GM19397 (cell line): ENCODE results near the gene PAQR5.
"Not testable (repeated sequence)": the region's sequence is repeated elsewhere in the genome, so short reads cannot be mapped to it uniquely, and the experiment has no call there.

Source experiments
- ATAC-seq: cut with Tn5 transposase; IDR thresholded peaks from one replicate; pipeline ENCODE4 v1.9.1; 2021; ENCODE audit warnings: mild to moderate bottlenecking, moderate library complexity; ENCODE audit not compliant: unreplicated experiment

PAQR5 gene, protein sequence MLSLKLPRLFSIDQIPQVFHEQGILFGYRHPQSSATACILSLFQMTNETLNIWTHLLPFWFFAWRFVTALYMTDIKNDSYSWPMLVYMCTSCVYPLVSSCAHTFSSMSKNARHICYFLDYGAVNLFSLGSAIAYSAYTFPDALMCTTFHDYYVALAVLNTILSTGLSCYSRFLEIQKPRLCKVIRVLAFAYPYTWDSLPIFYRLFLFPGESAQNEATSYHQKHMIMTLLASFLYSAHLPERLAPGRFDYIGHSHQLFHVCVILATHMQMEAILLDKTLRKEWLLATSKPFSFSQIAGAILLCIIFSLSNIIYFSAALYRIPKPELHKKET

GRCh38 chr15:69298697-69299441 lies at the start of gene PAQR5:
Gene PAQR5 (plus strand): TSS chr15:69298912. CDS start chr15:69360081, 61,169 bp downstream.
- no peak for ATAC-seq

DNA sequence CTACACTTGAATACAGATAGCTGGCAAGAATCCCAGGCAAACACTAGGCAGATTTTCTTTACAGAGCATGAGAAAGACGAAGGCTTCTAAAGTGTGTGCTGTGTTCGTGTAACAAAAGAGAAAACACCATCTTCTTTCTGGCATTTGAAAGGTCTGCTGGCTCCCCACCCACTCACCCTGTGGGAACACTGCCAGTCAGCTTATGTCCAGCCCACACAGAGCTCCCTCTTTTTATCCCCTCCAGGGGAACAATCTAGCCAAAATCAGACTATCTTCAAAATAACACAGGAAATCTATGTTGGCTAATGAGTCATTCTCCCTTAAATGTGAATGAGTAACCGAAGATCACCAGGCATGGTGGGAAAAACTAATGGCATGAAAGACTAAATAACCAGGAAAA lies 45.6 kb upstream of the PAQR5 start:
- no peak for ATAC-seq

DNA sequence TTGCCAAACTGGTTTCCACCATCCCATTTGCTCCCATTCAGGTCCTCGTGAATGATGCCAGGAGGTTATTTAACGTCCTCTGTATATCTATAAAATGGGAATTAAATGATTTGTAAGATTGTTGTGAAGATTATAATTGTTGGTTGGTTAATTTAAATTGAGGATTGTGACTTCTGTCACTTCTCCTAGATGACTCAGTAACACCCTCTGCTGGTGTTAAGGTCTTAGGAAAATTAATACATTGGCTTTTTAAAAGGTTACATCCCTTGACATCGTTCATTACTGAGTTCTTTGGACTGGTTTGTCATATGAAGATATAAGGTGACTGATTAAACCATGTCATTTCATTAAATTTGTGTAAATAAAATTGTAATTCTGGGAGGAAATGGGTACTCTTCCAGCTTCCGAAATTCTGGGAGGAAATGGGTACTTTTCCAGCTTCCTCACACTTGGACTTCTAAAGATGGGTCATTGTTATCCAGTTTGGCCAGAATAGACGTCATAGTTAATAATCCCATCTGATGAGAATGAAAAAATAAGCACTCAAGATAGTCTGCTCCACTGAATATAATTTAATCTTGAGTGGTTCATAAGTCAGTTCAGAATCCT lies 33.3 kb upstream of the PAQR5 start:
- no peak for ATAC-seq

GRCh38 chr15:69271217-69271616 lies 27.5 kb upstream of the PAQR5 start:
- ATAC-seq = no peak

GRCh38 chr15:69272139-69272538 lies 26.6 kb upstream of the PAQR5 start:
- ATAC-seq = no peak

DNA sequence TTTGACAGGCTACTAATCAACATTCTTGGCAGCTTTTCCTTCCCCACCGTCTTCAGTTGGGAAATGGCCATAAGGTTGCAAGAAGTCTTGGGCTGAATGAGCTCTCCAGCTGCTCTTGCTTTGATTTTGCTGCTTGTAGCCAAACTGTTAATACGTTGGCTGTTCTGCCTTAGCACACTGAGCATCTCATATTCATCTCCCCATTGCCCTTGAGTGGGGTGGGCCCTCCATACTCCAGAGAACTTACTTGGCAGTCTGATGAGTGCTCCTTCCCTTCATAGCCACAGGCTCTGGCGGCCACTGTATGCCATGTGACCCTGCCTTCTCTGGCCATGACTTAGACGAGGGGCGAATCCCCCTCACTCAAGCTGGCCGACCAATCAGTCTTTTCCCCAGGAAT lies 25.8 kb upstream of the PAQR5 start:
- no peak for ATAC-seq

DNA sequence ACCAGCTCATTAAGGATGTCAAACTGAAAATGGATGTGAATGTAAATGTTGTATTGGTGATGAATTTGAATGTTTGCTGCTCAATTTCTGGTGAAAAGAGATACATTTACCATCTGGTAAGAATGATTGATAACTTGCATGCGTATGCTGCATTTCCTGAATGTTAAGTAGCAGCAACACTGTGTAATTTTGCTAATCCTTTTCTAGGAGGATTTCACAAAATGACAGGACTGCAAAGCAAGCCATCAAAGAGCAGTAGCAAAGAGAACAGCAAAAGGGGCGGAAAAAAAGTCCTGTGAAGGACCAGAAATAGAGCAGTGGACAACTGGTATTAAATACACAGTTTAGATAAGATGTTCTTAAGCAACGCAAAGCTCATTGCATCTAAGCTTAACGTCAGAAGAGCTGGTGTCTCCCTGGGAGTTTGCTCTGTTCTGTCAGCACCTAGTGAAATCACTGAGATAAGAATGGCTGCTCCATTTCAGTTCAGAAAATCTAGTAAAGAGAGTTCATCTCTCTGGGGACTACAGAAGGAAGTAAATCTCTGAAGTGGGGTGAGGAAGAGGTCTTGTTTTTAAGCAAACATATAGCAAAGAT lies 23.5 kb upstream of the PAQR5 start:
- ATAC-seq = no peak

DNA sequence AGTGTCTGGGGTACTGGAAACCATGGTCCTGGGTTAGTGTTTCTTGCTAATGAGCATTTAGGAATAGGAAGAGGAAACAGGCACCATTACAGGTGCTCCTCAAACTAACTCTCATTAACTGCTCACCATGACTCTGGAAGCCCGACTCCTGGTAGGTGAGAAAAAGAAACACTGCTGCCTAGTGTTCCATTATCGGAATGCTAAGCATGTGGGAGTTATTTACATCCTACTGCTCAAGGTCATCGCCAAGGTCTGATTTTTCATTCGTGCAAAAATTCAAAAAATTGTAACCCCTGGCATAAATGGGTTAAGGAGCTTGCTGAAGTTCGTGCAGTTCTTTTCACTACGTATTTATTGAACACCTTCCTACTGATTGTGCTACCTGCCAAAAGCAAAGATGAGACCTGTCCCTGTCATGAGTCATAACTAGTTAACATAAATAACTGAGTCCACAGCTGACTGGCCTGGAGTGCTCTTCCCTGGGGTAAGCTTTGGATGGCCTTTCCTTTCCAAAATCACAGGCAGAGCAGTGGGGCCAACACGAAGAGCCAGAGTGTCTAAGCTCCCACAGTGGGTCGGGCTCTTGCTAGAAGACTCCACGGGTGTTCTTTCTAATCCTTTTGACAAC lies 22.7 kb upstream of the PAQR5 start:
- ATAC-seq = no peak

DNA sequence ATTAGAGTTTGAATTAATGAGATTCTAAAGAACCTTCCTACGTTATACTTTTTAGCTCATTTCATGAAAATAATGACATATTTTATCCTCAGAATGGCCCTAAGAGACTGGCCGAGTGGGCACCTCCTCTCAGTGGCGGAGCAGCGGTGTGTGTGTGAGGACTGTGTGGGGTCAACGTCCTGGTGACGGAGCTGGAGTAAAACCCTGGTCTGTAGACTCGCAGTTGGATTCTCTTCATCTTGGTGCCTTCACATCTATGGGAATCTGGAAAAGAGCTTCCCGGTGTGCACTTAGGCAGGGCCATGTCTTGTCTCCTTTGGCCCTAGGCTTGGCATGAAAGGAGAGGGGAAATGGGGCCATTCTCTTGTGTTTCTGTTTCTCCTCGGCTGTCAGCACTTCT lies 21.4 kb upstream of the PAQR5 start:
- ATAC-seq = no peak

- ATAC-seq = no peak
Observed at GRCh38 chr15:69279636-69280035, 19.1 kb upstream of the PAQR5 start.

DNA sequence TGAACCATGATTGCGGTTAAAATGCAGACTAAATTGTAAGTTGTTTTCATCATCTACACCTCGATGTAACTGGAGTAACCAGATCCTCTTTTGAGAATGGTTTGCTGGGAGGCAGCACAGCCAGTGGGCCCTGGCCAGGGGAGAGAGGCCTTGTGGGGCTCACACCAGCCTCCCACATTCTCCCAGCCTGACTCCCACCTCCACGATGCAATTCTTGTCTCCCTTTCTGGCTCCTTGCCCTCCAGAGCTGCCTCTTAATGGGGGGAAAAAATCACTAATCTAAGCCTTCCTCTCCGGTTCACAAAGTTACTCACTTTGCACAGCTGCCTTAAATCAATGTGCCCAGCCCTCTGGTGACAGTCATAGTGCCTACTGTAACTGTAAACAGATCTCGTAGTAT lies 17.9 kb upstream of the PAQR5 start:
- no peak for ATAC-seq

GRCh38 chr15:69282104-69282743 lies 16.5 kb upstream of the PAQR5 start:
- no peak for ATAC-seq

DNA sequence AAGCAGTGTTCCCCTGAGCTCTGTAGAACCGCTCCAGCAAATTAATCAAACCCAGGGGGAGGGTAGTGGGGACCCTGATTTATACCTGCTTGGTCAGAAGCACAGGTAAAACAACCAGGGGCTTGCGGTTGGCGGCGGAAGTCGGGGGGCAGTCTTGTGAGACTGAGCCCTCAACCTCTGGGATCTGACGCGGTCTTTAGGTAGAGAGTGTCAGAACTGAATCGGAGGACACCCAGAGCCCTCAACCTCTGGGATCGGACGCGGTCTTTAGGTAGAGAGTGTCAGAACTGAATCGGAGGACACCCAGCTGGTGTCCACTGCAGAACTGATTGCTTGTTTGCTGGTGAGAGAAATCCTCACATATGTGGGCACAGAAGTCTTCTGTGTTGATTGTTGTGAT lies 12.9 kb upstream of the PAQR5 start:
- no peak for ATAC-seq

GRCh38 chr15:69288011-69288410 lies 10.7 kb upstream of the PAQR5 start:
- no peak for ATAC-seq

DNA sequence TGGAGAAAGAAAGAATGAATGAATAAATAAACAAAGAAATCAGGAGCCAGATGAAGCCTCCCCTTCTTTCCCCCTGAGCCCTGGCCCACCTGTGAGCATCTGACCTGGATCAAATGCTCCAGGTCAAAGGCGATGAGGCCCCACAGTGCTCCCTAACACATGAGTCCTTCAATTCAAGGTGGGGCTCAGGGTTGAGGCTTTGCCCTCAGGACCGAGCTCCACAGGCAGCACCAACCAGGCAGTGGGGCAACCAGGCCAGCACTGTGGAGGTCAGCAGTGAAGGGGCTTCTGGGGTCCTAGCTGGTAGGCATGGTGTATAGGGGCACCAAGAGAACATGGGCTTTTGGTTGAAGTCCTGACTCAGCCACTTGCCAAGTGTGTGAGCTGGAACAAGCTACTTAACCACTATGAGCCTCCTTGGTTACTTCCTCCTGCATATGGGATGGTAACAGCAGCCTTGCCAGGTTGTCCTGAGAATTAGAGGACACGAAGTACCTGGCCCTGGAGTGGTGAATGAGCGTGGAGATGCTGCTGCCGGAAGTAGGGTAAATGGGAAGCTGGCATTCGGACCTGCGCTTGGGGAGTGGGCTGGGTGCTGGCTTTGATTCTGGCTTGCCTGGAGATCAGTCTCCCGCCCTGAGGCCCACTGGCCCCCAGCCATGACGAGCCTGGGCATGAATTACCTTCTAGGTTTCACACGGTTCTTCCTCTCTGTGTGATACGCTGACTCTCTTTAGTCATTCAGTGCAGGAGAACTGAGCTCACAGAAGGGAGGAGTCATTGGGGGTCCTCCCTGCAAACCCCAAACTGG lies 10.0 kb upstream of the PAQR5 start:
- no peak for ATAC-seq

- ATAC-seq = no peak
Observed at GRCh38 chr15:69289342-69290146, 9.2 kb upstream of the PAQR5 start.

DNA sequence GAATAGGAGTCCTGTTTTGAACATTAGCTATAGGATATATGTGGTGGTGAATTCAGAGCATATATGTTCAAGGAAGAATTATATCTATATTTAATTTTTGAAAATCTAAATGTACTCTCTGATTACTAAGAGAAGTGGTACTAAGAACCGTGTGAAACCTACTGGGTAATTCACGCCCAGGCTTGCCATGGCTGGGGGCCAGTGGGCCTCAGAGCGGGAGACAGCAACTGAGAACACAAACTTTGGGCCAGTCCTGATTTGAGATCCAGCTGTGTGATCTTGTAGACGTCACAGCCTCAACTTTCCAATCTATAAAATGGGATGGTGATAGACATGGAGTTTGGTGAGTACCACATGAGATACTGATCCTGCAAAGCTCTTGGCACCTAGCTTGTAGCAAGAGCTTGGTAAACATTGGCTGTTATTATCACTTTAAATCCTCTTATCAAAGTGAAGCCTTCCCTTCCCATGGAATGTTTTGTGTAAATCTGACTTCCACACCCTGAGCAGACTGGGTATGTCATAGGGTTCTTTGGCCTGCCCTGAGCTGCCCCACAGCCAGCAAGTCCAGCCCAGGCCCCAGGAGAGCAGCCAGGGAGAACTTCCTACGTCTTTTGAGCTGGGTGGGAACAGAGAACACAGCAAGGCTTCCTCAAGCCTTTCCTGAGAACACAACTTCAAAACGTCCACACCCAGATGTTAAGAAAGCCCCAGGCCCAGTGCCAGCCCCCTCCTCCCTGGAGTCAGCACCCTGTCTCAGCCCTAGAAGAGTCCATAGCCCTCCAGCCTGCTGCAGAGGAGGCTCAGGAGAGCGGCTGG lies 8.2 kb upstream of the PAQR5 start:
- no peak for ATAC-seq

DNA sequence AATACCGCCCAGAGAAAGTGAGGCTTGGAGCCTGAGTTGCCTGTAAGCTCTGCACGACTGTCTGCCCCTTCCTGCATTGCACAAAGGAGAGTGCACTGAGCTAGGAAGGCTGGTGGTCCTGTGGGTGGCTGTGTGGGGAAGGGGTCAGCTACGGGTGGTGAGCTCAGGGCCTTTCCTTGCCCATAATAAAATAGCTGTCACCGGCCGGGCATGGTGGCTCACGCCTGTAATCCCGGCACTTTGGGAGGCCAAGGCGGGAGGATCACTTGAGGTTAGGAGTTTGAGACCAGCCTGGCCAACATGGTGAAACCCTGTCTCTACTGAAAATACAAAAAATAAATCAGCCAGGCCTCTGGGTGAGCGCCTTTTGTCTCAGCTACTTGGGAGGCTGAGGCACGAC lies 7.1 kb upstream of the PAQR5 start:
- not testable (repeated sequence) for ATAC-seq
